Adipocyte (in vitro differentiated cells): ENCODE measurements around the gene OLIG2.

Experiments used
- DNase-seq: peaks from one replicate; pipeline ENCODE4 v3.0.0-alpha.2; 2015; ENCODE audit warnings: low read depth
- H3K27me3 ChIP-seq: replicated peaks from 2 replicates; pipeline ENCODE4 v1.7.0; 2013; ENCODE audit warnings: mild to moderate bottlenecking, low read length, moderate library complexity; ENCODE audit not compliant: control insufficient read depth, insufficient read depth
- H3K36me3 ChIP-seq: 2 replicates; pipeline ENCODE4 v1.7.0; 2013; ENCODE audit warnings: low read length, mild to moderate bottlenecking, moderate library complexity; ENCODE audit not compliant: control insufficient read depth, insufficient read depth, severe bottlenecking
- H3K4me1 ChIP-seq: 2 replicates; pipeline ENCODE4 v1.7.0; 2013; ENCODE audit warnings: mild to moderate bottlenecking, low read length, moderate library complexity; ENCODE audit not compliant: control insufficient read depth, insufficient read depth
- H3K4me3 ChIP-seq: 2 replicates; pipeline ENCODE4 v1.7.0; 2013; ENCODE audit warnings: mild to moderate bottlenecking, low read length, moderate library complexity
- H3K9ac ChIP-seq: 2 replicates; pipeline ENCODE4 v1.7.0; 2013; ENCODE audit warnings: mild to moderate bottlenecking, low read length, moderate library complexity
- H3K9me3 ChIP-seq: 2 replicates; pipeline ENCODE4 v1.7.0; 2013; ENCODE audit warnings: mild to moderate bottlenecking, low read length, moderate library complexity; ENCODE audit not compliant: control insufficient read depth

OLIG2 gene

GRCh38 chr21:33057385-33057940 lies 31.7 kb downstream of the OLIG2 start:
- Histone ChIP-seq H3K4me3 (no peak overlapping the region), H3K9me3 (no peaks in the 10 kb centered on the region), H3K9ac (no peak overlapping the region), H3K4me1 (peaks cover 2% of the 10 kb centered on the region), H3K27me3 (peaks cover 88% of the 10 kb centered on the region), H3K36me3 (no peaks in the 10 kb centered on the region)
- DNase-seq = no peak

- no peaks in the 10 kb centered on the region for H3K36me3 ChIP-seq
- H3K27me3 ChIP-seq = peaks cover 86% of the 10 kb centered on the region
- no peak overlapping the region for H3K9ac ChIP-seq
- H3K9me3 ChIP-seq = no peaks in the 10 kb centered on the region
- no peak for DNase-seq
- H3K4me1 ChIP-seq = peaks cover 2% of the 10 kb centered on the region
- H3K4me3 ChIP-seq = no peak overlapping the region
Observed at GRCh38 chr21:33058527-33058926, 32.8 kb downstream of the OLIG2 start.

GRCh38 chr21:33058957-33059356 lies 33.2 kb downstream of the OLIG2 start:
- peaks cover 86% of the 10 kb centered on the region for H3K27me3 ChIP-seq
- H3K4me3 ChIP-seq = no peak overlapping the region
- no peaks in the 10 kb centered on the region for H3K9me3 ChIP-seq
- H3K4me1 ChIP-seq = peaks cover 2% of the 10 kb centered on the region
- H3K9ac ChIP-seq = no peak overlapping the region
- DNase-seq = no peak
- no peaks in the 10 kb centered on the region for H3K36me3 ChIP-seq

GRCh38 chr21:33059380-33059841 lies 33.7 kb downstream of the OLIG2 start:
- H3K36me3 ChIP-seq = no peaks in the 10 kb centered on the region
- H3K4me3 ChIP-seq = no peak overlapping the region
- H3K9ac ChIP-seq = no peak overlapping the region
- no peak for DNase-seq
- no peaks in the 10 kb centered on the region for H3K9me3 ChIP-seq
- H3K4me1 ChIP-seq = peaks cover 2% of the 10 kb centered on the region
- peaks cover 86% of the 10 kb centered on the region for H3K27me3 ChIP-seq

- Histone ChIP-seq H3K36me3 (no peaks in the 10 kb centered on the region), H3K4me1 (peaks cover 2% of the 10 kb centered on the region), H3K9ac (no peak overlapping the region), H3K9me3 (no peaks in the 10 kb centered on the region), H3K27me3 (peaks cover 87% of the 10 kb centered on the region), H3K4me3 (no peak overlapping the region)
- DNase-seq = no peak
Observed at GRCh38 chr21:33061233-33061632, 35.5 kb downstream of the OLIG2 start.

- Histone ChIP-seq H3K36me3 (no peaks in the 10 kb centered on the region), H3K4me1 (peaks cover 2% of the 10 kb centered on the region), H3K9ac (no peak overlapping the region), H3K9me3 (peaks cover 4% of the 10 kb centered on the region), H3K27me3 (peaks cover 93% of the 10 kb centered on the region), H3K4me3 (no peak overlapping the region)
- DNase-seq = no peak
Observed at GRCh38 chr21:33063375-33063883, 37.7 kb downstream of the OLIG2 start.

GRCh38 chr21:33063907-33064622 lies 38.3 kb downstream of the OLIG2 start:
- H3K4me1 ChIP-seq = peaks cover 2% of the 10 kb centered on the region
- no peaks in the 10 kb centered on the region for H3K36me3 ChIP-seq
- peaks cover 93% of the 10 kb centered on the region for H3K27me3 ChIP-seq
- H3K9me3 ChIP-seq = peaks cover 10% of the 10 kb centered on the region
- no peak overlapping the region for H3K9ac ChIP-seq
- H3K4me3 ChIP-seq = no peak overlapping the region
- DNase-seq = no peak

GRCh38 chr21:33064623-33065390 lies 39.1 kb downstream of the OLIG2 start:
- Histone ChIP-seq H3K9ac (no peak overlapping the region), H3K4me1 (no peaks in the 10 kb centered on the region), H3K27me3 (peaks cover 94% of the 10 kb centered on the region), H3K9me3 (peaks cover 16% of the 10 kb centered on the region), H3K4me3 (no peak overlapping the region), H3K36me3 (no peaks in the 10 kb centered on the region)
- no peak for DNase-seq

- Histone ChIP-seq H3K9ac (no peak overlapping the region), H3K4me3 (no peak overlapping the region), H3K4me1 (peaks cover 6% of the 10 kb centered on the region), H3K9me3 (peaks cover 16% of the 10 kb centered on the region), H3K27me3 (peaks cover 83% of the 10 kb centered on the region), H3K36me3 (no peaks in the 10 kb centered on the region)
- no peak for DNase-seq
Observed at GRCh38 chr21:33067043-33067442, 41.3 kb downstream of the OLIG2 start.

- DNase-seq = no peak
- H3K9ac ChIP-seq = no peak overlapping the region
- H3K27me3 ChIP-seq = peaks cover 86% of the 10 kb centered on the region
- peaks cover 16% of the 10 kb centered on the region for H3K9me3 ChIP-seq
- H3K36me3 ChIP-seq = no peaks in the 10 kb centered on the region
- H3K4me1 ChIP-seq = peaks cover 9% of the 10 kb centered on the region
- H3K4me3 ChIP-seq = no peak overlapping the region
Observed at GRCh38 chr21:33067457-33067856, 41.7 kb downstream of the OLIG2 start.

GRCh38 chr21:33069243-33069642 lies 43.5 kb downstream of the OLIG2 start:
- peaks cover 16% of the 10 kb centered on the region for H3K9me3 ChIP-seq
- H3K36me3 ChIP-seq = no peaks in the 10 kb centered on the region
- peaks cover 9% of the 10 kb centered on the region for H3K4me1 ChIP-seq
- H3K9ac ChIP-seq = no peak overlapping the region
- peaks cover 87% of the 10 kb centered on the region for H3K27me3 ChIP-seq
- H3K4me3 ChIP-seq = no peak overlapping the region
- no peak for DNase-seq
